Measurements from ENCODE around the gene SERPINA9.

Gene SERPINA9

GRCh38 chr14:94491511-94491910 lies 15.5 kb upstream of the SERPINA9 start:
- no peaks in the 10 kb centered on the region for H3K27me3 ChIP-seq (ENCODE audit: control insufficient read depth, insufficient read depth, low read length)
- no peaks in the 10 kb centered on the region for H3K4me1 ChIP-seq
- H3K27ac ChIP-seq: no peak overlapping the region
- no peaks in the 10 kb centered on the region for H3K9me3 ChIP-seq (ENCODE audit: control insufficient read depth, low read length)
- no peaks in the 10 kb centered on the region for H3K79me2 ChIP-seq
- no peak overlapping the region for H3K4me2 ChIP-seq (ENCODE audit: low read length)
- H3K9ac ChIP-seq: no peak overlapping the region
- no peak overlapping the region for H2AFZ ChIP-seq
- no peak overlapping the region for H3K4me3 ChIP-seq (ENCODE audit: low read depth, low read length)
- no peaks in the 10 kb centered on the region for H3K36me3 ChIP-seq (ENCODE audit: control insufficient read depth, insufficient read depth, low read length)
- TF ChIP-seq CTCF (IDR thresholded peaks at IDR 0.05): no peak

DNA sequence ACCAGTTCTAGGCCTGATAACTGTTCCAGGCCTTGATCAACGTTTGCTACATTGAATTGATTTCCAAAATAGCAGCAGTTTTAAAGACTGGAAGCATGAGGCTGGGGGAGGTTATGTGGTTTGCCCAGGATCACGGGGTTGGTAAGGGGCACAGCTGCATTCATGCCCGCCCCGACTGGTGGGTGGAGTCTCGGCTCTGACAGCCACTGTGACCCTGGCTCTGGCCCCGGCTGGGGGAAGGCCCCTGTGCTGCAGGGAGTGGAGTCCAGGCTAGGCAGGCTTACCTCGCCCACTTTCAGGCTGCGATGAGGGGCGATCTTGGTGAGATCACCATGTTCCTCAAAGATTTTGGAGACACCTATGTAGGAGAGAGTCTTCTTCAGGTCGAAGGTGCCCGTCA lies 13.3 kb upstream of the SERPINA9 start:
- no peaks in the 10 kb centered on the region for H3K27me3 ChIP-seq (ENCODE audit: control insufficient read depth, insufficient read depth, low read length)
- no peak overlapping the region for H3K4me3 ChIP-seq (ENCODE audit: low read depth, low read length)
- H3K27ac ChIP-seq: no peak overlapping the region
- no peak overlapping the region for H3K9ac ChIP-seq
- no peak for TF ChIP-seq CTCF (IDR thresholded peaks at IDR 0.05)
- H3K36me3 ChIP-seq (ENCODE audit: control insufficient read depth, insufficient read depth, low read length): no peaks in the 10 kb centered on the region
- peaks cover 3% of the 10 kb centered on the region for H3K4me1 ChIP-seq
- H2AFZ ChIP-seq: no peak overlapping the region
- H3K79me2 ChIP-seq: no peaks in the 10 kb centered on the region
- H3K4me2 ChIP-seq (ENCODE audit: low read length): no peak overlapping the region
- no peaks in the 10 kb centered on the region for H3K9me3 ChIP-seq (ENCODE audit: control insufficient read depth, low read length)

GRCh38 chr14:94486883-94487282 lies 10.9 kb upstream of the SERPINA9 start:
- Histone ChIP-seq H2AFZ (no peak overlapping the region), H3K4me1 (peaks cover 3% of the 10 kb centered on the region), H3K79me2 (no peaks in the 10 kb centered on the region), H3K4me2 (ENCODE audit: low read length) (no peak overlapping the region), H3K9me3 (ENCODE audit: control insufficient read depth, low read length) (no peaks in the 10 kb centered on the region), H3K9ac (no peak overlapping the region), H3K27ac (no peak overlapping the region), H3K36me3 (ENCODE audit: control insufficient read depth, insufficient read depth, low read length) (no peaks in the 10 kb centered on the region), H3K27me3 (ENCODE audit: control insufficient read depth, insufficient read depth, low read length) (no peaks in the 10 kb centered on the region), H3K4me3 (ENCODE audit: low read depth, low read length) (no peak overlapping the region)
- no peak for TF ChIP-seq CTCF (IDR thresholded peaks at IDR 0.05)

DNA sequence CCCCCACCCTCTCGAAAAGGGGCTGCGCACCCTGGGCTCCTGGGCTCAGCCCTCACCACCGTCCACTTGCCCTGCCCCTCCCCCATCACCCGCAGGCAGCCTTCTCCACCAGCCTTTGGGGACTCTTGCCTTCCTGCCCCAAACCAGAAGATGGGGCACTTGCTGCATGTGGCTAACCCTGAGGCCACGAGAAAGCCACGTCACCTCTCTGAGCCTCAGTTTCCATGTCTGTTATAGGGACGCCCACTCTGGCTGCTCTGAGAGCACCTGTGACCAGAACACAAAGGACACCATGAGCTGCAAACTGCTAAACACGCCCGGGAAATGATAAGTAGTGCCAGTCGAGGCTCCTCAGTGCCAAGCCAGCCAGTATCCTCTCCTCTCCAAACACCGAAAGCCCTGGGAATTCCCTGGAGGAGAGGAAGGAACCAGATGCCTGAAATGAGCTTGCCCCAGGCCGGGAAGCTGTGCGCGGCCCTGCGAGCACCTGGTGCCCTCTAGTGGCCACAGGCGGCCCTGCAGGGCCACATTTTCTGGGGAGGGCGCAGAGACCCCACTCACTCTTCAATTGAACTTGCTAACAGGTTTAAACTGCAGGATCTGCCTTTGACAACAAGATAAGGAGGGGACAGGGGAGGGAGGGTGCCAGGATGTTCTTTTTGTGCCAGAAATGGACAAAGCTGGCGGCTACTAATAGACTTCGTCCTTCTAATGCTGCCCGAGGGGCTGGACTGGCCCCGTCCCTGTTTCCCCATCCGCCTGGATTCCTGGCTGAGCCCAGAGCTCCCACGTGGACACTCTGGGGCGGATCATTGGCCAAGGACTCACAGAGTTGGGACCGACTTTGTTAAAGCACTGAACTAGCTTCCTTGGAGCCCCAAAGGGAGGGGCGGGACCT lies 10.2 kb upstream of the SERPINA9 start:
- Histone ChIP-seq H3K79me2 (no peaks in the 10 kb centered on the region), H3K36me3 (ENCODE audit: control insufficient read depth, insufficient read depth, low read length) (no peaks in the 10 kb centered on the region), H3K4me1 (peaks cover 3% of the 10 kb centered on the region), H3K27me3 (ENCODE audit: control insufficient read depth, insufficient read depth, low read length) (no peaks in the 10 kb centered on the region), H3K4me3 (ENCODE audit: low read depth, low read length) (no peak overlapping the region), H3K4me2 (ENCODE audit: low read length) (no peak overlapping the region), H3K9me3 (ENCODE audit: control insufficient read depth, low read length) (no peaks in the 10 kb centered on the region), H3K9ac (no peak overlapping the region), H3K27ac (no peak overlapping the region), H2AFZ (peak overlapping the region; percentile 26)
- peak; percentile 99 for TF ChIP-seq CTCF (IDR thresholded peaks at IDR 0.05)

DNA sequence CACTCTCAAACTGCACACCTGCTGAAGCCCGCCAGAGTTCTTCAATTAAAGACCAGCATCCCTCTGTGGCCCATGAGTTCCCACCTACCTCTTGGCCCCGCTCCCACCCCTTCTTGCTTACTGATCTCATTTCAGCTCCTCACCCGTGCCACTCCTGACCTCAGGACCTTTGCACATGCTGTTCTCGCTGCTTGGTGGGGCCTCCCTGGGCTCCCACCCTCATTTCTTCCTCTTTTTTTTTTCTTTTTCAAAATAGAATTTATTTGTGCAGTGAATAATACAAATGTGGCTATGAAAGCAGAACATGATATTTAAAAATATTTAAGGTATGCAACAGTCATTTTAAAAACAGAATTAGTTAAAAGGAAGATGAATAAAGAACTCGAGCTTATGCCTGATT lies 8.5 kb upstream of the SERPINA9 start:
- Histone ChIP-seq H3K27ac (no peak overlapping the region), H3K27me3 (ENCODE audit: control insufficient read depth, insufficient read depth, low read length) (no peaks in the 10 kb centered on the region), H3K4me2 (ENCODE audit: low read length) (no peak overlapping the region), H3K79me2 (no peaks in the 10 kb centered on the region), H3K36me3 (ENCODE audit: control insufficient read depth, insufficient read depth, low read length) (no peaks in the 10 kb centered on the region), H3K4me1 (peaks cover 3% of the 10 kb centered on the region), H3K4me3 (ENCODE audit: low read depth, low read length) (no peak overlapping the region), H3K9ac (no peak overlapping the region), H3K9me3 (ENCODE audit: control insufficient read depth, low read length) (no peaks in the 10 kb centered on the region), H2AFZ (no peak overlapping the region)
- no peak for TF ChIP-seq CTCF (IDR thresholded peaks at IDR 0.05)
